Measurements from ENCODE around the gene ISY1.

The ISY1 gene

DNA sequence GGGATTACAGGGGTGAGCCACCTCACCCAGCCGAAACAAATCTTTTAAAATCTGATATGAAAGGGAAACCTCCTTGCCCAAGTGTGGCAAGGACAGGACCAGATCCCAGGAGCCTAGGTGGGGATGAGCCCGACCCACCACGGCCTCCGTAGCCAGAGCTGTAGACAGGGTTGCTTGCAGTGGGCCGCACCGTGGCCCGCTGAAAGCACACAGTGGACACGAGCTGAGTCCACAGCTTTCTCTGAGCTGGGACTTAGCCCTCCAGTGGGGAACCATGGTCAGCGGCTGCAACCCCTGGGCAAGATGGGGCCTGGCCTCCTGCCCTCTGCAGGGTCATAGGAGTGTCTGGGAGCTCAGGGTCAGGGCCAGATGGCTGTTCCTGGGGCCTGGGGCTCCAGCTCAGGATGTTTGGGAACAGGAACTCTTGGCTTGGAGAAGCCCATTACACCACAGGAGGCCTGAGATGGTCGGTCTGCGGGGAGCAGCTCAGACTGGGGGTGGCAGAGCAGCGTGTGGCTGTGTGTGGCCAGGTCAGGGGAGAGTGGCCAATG lies 75.6 kb downstream of the ISY1 start:
- DNase-seq = no peak

DNA sequence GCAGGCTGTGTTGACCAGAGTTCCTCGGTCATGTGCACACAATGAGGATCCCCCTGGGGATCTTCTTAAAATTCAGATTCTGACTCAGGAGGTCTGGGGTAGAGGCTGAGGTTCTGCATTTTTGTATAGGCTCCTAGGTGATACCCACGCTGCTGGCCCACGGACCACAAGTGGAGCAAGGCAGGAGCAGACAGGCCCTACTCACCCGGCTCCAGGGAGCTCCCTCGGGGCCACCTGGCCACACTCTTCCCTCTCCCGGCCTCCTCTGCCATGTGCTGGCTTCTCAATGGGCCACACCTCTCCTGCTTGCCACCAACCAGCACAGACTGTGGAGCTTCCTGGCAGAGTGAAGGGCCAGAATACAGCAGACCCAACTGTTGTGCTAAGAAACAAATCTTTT lies 76.4 kb downstream of the ISY1 start:
- DNase-seq = no peak

GRCh38 chr3:129082026-129082425 lies 78.8 kb downstream of the ISY1 start:
- no peak for DNase-seq

GRCh38 chr3:129081503-129081902 lies 79.4 kb downstream of the ISY1 start:
- no peak for DNase-seq

DNA sequence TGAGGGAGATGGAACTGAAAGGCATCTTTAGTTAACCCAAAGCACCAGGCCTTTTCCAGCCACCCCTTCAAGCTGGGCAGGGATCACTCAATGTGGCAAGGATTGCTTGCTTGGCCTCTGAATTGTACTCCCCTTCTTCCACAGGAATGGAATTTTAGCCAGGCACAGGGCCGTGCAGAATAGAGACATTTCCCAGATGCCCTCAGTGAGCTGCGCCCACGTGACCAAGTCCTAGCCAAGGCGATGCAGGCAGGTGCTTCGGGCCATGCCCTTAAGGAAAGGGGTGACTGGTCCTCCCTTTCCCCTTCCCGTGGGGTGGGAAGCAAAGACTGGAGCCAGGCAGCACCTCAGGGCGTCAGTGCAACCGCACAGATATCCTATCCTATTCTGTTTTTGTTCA lies 82.4 kb downstream of the ISY1 start:
- DNase-seq = no peak
